Measurements from ENCODE around the gene YIPF1.

The YIPF1 gene

GRCh38 chr1:53889304-53890298 is at the start of gene YIPF1:
Gene YIPF1, minus strand, starts transcription at chr1:53889797. Its CDS starts 860 bp downstream, at chr1:53888937.
- DNase-seq, result peak; percentile 69

DNA sequence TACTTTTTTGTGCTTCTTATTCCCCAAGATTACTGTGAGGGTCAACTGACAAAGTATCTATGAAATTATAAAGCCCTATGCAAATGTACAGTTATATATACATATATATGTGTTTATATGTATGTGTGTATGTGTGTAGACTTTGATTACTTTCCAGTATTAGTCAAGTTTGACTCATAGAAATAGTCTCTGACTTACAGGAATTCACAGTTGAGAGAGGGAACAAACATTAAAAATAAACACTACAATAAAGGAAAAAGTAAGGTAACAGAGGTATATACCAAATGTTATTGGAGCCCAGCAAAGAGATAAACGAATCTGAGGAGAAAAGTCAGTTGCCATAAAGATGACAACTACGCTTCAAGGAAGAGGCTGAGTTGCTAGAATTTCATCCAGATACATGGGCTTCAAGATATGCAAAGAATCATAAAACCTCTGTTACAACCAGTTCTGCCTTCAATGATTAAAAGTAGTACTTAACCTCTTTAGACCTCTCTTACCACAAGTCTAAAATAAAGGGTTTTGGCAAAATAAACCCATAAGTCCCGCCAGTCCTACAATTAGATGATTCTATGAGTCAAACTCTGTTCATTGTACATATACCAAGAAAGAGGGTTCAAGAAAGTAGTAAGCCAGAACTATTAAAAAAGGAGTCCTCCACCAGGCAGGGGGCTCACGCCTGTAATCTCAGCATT is 48.7 kb upstream of the YIPF1 start:
- DNase-seq, result no peak

- no peak for DNase-seq
Measured at GRCh38 chr1:53936430-53936829, 46.8 kb upstream of the YIPF1 start.

GRCh38 chr1:53934170-53934765 is 44.7 kb upstream of the YIPF1 start:
- DNase-seq, result no peak

- no peak for DNase-seq
Measured at GRCh38 chr1:53931523-53931922, 41.9 kb upstream of the YIPF1 start.

GRCh38 chr1:53930932-53931331 is 41.3 kb upstream of the YIPF1 start:
- DNase-seq, result no peak

DNA sequence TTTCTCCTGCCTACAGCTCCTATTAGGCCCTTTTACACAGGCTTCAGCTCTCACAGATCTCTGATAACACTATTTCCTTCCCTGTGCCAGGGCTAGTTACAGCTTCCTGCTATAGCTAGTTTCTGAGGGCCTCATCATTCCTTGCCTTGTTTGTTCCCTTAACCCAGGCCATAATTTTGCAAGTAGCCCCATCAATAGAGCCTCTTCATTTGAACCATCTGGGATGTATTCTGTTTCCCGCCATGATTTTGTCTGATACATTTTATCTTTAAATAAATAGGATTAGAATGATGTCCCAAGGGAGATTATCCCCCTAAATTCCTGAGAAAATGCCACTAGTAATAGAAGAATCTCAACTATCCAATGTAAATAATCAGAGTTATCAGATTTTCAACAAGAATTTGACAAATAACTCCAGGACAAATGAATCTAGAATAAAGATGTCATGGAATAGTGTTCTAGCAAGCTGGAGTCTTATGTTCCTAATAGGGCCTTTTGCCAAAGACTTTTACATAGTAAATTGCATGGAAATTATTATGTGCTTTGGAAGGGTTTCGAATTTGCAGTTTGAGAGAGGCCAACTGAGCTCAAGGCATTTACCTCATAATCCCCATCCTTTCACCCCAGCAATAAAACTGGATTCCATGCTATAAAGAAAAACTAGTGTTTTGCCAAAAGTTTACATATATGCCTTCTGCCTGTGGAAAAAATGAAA is 39.8 kb upstream of the YIPF1 start:
- DNase-seq, result no peak

GRCh38 chr1:53927376-53927881 is 37.8 kb upstream of the YIPF1 start:
- no peak for DNase-seq

GRCh38 chr1:53919675-53920066 is 30.1 kb upstream of the YIPF1 start:
- DNase-seq, result no peak

GRCh38 chr1:53918343-53918742 is 28.7 kb upstream of the YIPF1 start:
- no peak for DNase-seq

DNA sequence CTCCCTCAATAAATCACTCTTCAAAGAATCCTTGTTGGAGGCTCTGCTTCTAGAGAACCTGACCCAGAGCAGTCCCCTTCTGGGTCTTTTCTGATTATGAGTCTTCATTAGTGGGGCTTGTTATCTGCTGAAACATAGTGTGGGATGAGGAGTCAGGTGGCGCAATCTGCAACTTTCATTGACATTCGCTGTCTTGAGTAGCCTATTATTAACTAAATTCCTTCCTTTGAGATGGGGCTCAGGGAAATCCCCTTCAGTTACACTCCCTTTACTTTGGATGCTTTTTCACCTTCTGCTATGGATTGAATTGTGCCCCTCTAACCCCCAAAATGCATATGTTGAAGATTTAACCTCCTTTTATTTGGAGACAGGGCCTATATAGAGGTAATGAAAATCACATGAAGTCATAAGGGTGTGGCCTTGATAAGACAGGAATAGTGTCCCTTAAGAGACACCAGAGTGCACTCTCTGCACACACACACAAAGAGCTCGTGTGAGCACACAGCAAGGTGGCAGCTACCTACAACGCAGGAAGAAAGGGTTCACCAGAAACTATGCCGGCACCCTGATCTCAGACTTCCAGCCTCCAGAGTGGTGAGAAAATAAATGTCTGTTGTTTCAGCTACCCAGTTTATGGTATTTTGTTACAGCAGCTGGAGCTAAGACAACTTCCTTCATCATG is 23.9 kb upstream of the YIPF1 start:
- DNase-seq, result no peak

- no peak for DNase-seq
Measured at GRCh38 chr1:53911442-53911841, 21.8 kb upstream of the YIPF1 start.

- no peak for DNase-seq
Measured at GRCh38 chr1:53909946-53910345, 20.3 kb upstream of the YIPF1 start.

DNA sequence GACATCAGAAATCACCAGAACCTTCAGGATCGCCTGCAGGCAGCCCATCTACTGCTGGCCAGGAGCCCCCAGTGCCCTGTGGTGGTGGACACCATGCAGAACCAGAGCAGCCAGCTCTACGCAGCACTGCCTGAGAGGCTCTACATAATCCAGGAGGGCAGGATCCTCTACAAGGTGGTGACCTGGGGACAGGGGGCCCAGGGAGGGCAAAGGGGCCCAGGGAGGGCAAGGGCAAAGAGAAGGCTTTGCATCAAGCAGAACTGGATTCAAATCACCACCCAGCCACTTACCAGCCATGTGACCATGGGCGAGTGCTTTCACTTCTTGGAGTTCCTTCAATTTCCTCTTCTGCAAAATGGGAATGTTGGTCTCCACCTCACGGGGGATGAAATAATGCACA is 16.5 kb upstream of the YIPF1 start:
- no peak for DNase-seq

DNA sequence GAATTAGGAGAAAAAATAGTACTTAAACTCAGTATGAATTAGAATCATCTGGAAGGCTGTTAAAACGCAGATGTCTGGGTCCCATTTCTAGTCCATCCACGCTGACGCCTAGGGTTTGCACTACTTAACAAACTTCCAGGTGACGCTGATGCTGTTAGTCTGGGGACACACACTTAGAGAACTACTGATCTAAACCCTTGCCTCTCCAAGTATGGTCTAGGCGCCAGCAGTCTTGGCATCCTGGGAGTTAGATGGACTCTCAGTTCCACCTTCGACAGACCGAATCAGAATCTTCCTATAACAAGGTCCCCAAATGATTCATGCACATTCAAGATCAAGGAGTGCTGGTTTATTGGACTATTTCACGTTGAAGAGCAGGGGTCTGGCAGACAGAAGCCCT is 15.9 kb upstream of the YIPF1 start:
- DNase-seq, result no peak

DNA sequence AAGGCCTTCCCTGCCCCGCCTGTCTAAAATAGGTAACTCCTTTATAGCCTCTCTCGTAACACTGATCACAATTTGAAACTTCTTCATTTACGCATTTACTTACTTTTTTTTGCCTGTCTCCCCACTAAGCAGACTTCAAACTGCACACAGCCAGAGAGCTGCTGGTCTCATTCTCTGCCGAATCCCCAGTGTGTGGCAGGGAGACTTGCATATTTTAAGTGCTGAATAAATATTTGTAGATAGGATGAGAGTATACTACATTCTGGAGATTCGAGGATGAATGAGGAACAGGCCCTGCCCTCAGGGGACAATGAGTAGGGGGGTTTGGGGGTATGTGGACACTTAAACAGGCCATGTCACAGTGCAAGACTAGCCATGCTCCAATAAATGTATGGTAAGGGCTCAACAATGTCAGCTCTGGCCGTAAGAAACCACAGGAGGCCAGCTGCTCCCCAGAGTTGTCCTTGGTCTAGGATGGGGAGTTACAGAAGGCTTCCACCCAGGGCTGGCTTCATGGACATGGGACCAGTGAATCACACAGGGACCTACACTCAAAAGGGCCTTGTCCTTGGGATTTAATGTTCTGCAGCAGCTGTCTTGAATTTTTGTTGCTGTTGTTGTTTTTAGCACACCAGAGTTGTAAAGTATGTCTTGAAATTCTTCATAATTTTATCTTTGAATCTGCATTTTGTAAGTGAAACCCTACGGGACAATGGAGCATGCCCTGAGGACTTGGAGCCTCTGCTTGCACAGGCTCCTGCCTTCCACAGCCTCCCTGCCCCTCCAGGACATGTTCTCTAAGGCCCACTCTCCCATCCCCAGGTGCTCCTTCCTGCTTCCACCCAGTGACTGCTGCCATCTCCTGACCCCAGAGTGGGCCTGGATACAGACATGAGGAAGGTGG is 12.9 kb upstream of the YIPF1 start:
- DNase-seq, result peak; percentile 25

DNA sequence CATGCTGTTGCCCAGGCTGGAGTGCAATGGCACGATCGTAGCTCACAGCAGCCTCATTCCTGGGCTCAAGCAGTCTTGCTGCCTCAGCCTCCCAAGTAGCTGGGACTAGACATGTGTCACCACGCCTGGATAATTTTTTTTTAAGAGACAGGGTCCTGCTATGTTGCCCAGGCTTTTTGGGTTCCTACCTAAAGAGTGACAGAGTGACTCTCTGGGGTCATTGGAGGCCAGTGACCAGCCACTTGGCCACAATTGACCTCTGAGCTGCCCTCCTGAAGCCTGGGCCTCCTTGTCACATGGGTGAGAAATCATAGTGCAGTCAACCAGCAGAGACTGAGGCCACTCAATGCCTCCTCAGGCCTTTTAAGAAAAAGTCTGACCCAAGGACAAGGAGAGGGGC is 10.1 kb upstream of the YIPF1 start:
- no peak for DNase-seq

GRCh38 chr1:53899206-53899628 is 9.6 kb upstream of the YIPF1 start:
- no peak for DNase-seq

DNA sequence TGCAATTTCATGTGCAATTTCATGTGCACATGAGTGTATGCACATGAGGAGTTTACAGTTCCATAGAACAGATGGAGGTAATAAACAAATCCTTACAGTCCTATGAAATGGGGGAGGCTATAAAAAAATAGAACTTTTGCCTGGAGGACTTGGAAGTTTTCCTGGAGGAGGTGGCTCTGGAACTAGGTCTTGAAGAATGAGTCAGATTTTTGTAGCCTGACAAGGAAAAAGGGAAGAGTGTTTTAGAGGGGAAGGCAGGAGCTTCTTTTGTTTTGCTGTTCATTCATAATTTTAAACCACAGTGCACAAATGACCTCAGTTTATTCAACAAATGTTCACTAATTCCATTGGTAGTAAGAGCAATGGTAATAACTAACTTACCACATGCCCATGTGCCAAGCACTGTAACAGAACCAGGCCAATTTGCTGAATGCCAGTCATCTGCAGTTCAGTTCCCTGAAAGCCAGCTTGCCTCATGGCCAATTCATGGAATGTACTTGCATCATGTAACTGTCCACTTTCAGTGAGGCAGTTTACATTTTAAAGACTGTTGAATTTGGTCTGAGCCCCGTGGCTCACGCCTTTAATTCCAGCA is 7.1 kb upstream of the YIPF1 start:
- DNase-seq, result no peak

- DNase-seq, result no peak
Measured at GRCh38 chr1:53895421-53895820, 5.8 kb upstream of the YIPF1 start.

DNA sequence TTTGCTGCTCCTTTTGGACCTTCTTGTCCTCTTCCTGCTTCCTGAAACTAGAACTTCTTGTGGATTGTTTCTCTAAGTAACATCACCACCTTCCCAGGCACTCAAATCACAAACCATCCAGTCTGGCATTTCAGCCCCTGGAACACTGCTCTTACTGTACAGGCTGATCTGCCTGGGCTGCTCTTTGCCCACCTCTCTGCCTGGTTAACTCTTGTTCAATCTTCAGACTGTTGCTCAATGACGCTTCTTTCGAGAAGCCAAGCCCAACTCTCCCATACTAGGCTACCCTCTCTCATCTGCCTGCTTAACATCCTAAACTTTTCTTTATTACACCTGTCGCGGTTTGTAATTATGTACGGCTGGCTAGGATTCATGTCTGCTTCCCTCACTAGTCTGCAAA is 5.0 kb upstream of the YIPF1 start:
- no peak for DNase-seq

Data from NCI-H510A treated with DMSO at 0.1 percent for 48 hours (cell line).